Fibroblast of skin of right biceps (primary cell): ENCODE data around the gene EHD1.

Experiments used
- DNase-seq: peaks from one replicate; pipeline ENCODE4 v3.0.0-alpha.2; 2013

Gene EHD1

DNA sequence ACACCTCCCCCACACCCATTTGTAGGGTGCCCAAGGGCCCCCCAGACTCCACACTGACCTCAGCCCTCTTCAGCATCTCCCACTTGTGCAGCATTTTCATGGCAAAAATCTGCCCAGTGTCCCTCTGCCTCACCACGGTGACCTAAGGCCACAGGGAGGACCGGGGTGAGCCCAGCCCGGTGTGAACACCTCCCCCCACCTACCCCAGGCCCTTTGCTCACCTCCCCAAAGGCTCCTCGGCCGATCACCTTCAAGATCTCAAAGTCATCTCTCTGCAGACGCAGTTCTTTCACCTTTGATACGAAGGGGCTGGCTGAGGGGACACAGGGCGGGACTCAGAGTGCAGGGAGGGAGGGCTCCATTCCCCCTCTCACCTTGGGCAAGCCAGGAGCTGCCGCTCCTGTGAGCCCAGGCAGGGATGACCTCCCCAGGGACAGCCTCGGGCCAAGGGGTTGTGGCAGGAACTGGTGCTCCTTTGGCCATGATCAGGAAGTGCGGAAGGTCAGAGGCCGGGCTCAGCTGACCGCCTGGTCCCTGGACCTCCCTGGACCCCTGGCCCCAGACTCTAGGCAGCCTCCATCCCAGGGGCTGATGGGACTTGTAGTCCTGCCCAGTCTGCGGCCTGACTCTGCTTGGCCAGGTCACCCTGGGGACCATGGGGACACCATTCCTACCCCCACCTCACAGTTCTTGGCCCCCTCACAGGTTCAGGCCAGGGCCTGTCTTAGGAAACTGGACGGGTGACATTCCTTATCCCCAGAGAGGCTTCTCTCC, 36.6 kb downstream of the EHD1 start:
- DNase-seq, result no peak

DNA sequence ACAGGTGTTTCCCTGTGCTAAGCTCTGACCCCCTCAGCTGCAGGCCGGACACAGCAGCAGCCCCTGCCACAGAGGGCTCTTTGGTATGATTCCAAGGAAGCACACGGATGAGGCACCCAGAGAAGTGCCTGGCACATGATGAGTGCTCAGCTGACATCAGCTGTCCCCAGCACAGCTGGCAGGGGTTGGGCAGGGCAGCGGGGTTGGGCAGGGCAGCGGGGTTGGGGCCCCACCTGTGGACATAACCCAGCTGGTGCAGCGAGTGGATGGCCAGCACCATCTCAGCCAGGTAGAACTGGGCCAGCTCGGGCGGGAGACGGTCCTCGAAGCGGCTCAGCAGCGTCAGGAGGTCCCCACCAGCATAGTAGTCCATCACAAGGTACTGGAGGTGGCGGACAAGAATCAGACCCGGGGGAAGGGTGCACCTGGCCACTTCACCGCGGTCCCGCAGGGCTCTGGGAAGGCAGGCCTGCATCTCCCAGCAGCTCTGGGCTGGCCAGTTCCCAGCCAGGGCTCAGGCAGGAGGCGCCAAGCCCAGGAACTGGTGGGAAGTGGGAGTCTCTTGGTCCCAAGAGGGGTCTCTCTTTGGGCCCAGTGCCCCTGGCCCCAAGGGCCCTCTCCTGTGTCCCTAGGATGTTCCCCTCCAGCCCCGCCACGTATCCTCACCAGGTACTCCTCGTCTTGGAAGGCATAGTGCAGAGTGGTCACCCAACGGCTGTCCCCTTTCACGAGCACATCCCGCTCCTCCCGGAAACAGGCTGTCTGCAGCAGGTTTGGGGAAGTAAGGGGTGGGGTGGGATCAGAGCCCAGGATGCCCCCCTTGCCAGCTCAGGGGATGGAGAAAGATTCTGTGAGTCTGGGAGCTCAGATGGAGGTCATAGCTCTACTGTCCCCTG, 38.3 kb downstream of the EHD1 start:
- DNase-seq, result no peak

DNA sequence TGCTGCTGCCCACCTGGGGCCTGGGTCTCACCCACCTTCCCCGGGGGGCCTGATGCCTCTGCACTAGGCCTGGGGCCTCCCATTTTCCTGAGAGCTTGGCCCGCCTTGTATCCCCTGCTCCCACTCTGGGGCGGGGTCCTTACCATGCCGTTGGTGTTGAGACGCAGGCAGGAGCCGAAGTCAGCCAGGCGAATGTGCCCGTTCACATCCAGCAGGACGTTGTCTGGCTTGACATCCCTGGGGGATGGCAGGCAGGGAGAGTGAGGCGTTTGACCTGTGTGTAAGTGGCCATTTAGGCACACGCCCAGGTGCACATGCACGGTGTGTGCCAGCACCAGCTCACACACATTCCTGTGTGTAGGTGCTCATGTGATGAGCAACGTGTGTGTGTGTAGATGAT, 39.1 kb downstream of the EHD1 start:
- DNase-seq, result no peak

DNA sequence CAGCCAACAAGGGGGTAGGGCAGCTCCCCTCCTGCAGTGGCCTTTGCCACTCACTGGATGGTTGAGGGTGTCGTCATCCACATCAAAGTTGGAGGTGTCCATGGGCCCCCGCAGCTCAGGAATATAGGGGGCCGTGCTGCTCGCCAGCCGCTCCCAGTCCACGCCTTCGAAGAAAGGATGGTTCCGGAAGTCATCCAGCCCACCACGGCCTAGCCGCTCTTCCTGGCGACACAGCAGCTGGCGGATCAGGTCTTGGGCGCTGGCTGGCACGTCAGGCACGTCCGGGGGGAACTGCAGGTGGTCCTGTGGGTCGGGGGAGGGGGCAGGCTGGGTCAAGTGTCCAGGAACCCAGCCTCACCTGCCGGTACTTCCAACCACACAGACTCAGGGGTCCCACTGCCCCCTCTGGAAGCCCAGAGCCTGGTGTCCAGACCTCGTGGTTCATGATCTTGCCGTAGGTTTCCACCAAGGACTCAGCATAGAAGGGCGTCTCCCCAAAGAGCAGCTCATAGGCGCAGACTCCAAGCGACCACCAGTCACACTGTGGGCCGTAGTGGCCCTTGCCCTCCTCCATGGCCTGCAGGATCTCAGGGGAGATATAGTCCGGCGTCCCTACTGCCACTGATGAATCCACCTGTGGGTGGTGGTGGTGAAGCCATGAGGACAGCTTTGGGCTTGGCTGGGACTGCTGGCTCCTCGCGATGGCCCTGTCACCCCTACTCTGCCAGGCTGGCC, 39.7 kb downstream of the EHD1 start:
- DNase-seq, result no peak

DNA sequence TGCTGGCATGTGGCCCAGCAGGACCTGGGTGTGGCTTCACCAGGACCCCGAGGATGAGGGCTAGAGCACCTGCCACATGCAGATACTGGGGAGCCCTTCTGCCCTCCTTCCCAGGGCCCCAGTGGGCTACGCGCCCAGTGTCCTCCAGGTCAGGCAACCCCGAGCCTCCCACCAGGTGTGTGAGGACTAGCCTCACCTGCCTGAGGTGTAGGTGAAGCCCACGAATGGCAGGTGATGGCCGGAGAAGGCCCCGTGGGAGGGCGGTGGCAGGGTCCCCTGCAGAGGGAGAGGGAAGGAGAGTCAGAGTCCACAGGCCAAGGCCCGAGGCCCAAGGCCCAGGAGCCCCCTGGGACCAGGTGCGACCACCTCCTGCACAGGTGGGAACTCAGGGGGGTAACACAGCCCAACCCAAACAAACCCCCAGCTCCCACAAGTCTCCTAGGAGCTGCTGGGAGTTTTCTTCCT, 40.5 kb downstream of the EHD1 start:
- DNase-seq, result no peak

DNA sequence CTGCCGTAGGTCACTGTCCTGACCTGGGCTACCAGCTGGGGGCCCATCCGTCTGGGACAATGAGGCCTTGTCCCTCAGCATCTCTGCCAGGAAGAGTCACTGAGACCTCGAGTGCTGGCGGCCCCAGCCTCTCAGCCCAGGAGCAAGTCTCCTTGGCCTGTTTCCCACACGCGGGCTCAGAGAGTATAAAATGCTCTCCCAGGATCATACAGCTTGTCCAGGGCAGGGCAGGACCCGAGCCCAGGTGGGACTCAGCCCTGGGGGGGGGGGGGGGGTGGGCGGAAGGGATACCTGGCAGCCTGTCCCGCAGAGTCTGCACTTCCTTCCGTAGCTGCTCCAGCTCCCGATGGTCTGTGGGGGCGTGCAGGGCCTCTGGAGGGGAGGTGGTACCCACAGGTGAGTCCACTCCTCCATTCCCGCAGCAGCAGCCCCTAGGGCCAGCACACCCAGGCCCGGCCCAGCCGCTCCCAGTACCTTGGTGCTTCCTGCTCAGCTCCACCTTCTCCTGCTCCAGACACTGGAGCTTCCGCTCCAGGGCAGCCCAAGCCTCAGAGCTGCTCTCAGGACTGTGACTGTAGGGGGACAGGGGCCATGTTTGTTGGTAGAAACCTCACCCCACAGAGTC, 41.9 kb downstream of the EHD1 start:
- no peak for DNase-seq

DNA sequence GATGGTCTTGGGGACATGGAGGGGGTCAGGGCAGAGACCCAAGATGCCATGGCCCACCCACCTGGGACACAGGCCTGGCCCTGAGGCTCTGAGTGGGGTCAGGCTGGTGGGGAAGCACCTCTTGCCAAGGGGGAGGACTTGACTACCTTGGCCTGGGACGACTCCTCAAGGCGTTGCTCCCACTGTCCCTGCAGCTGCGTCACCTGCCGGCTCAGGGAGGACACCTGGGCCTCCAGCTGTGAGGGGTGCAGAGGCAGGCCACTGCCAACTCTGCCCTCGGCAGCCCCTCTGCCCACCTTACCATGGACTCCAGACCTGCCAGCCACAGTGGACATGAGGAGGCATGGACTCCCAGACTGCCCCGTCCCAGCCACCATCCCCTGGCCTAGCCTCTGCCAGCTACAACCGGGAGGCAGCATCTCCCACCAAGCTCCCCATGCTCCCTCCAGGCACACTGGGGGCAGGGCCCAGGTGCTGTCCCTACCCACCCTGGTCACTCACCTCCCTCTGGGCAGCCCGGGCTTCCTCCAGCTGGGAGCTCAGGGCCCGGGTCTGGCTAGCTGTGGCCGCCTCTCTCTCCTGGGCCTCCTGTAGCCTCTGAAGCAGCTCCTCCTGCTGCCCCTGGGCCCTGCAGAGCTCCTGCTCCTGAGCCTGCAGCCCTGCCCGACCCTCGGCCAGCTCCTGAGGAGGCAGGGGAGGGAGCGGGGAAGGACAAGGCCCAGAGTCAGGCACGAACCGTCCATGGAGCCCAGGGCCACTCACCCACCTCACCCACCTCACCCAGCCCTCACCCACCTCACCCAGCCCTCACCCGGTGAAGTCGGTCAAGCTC, 42.6 kb downstream of the EHD1 start:
- DNase-seq, result no peak

DNA sequence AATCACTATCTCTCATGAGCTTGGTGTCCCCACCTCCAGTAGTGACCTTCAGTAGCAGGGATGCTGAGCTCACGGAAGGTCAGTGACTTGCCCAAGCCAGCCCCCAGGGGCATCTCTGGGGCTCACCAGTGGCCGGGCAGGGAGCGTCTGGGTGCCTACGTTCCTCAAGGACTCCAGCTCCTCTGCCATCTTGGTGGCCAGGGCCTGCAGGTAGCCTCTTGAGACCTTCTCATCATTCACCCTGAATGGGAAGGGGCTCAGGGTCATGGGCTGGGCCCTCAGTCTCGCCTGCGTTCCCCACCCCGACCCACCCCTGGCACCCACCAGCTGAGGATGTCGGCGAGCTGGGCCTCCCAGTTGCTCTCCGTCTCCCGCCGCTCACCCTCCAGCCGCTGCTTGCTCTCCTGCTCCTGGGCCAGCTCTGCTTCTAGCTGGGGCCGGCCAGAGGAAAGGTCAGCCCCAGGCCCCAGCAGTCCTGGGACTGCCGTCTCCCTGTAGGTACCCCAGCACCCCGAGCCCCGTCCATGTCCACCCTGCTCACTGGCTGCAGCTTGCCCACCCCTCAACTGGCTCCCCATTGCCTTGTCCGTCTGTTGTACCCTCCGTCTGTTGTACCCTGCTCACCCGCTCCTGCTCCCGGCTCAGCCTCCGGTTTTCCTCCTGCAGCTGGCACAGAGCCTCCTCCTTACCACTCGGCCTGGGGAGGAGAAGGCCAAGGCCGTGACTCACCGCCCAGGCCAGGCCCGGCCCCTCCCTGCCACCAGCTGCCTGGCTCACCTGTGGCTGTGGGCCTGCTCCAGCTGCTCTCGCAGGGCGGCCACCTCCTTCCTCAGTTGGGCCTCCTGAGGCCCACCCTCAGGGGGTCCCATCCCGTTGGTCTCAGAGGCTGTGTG, 43.5 kb downstream of the EHD1 start:
- no peak for DNase-seq

DNA sequence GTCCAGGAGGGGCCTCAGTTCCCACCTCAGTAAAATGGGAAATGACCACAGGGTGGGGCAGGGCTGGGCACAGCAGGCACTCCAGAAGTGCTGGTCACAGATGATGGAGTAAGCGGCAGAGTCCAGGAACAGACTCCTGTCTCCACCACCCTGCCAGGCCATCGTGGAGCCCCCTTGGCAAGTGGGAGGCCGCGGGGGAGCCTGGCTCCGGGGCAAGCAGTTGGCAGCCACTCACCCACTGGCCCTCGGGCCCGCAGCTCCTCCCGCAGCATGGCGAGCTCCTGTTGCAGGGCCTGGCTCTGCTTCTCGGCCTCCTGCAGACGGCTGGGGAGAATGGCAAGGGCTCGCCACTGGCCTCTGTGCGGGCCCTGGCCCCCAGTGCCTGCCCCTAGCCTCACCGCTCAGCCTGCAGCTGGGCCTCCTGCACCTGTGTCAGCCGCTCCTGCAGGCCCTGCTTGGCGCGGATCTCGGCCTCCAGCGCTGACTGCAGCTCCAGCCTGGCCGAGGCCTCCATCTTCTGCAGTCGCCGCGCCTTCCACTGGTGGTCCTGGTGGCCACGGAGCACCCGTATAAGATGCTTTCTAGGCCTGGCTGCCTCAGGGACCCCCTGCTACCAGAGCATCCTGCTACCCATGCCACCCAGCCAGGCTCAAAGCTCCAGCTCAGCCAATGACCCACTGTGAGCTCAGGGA, 44.2 kb downstream of the EHD1 start:
- no peak for DNase-seq

DNA sequence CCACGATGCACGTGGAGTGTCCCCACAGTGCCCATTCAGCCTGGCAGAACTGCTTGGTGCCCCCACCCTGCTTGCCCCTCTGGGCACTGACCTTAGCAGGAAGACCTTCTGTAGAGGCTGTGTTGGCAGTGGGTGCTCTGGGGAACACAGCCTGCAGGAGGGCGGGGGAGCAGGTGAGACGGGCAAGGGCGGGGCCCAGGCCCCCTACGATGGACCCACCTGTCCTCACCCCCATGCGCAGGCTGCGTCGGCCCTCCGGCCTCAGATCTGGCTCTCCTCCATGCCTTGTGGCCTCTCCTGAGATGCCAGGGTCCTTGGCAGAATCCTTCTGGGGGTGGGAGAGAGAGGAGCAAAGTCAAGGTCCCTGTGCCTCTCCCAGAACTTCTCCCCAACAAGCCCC, 44.9 kb downstream of the EHD1 start:
- DNase-seq, result no peak

DNA sequence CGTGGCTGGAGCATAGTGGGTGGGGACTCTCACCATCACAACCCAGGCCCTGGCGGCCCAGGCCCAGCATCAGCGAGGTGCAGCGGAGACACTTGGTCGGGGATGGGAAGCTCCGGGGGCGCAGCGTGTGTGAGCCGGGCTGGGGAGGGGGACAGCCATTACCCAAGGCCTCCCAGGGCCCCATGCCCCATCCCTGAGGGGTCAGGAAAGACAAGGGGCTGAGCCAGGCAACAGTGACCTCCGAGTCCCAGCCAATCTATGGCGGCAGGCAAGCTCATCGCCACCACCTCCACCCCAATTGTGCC, 45.3 kb downstream of the EHD1 start:
- no peak for DNase-seq

DNA sequence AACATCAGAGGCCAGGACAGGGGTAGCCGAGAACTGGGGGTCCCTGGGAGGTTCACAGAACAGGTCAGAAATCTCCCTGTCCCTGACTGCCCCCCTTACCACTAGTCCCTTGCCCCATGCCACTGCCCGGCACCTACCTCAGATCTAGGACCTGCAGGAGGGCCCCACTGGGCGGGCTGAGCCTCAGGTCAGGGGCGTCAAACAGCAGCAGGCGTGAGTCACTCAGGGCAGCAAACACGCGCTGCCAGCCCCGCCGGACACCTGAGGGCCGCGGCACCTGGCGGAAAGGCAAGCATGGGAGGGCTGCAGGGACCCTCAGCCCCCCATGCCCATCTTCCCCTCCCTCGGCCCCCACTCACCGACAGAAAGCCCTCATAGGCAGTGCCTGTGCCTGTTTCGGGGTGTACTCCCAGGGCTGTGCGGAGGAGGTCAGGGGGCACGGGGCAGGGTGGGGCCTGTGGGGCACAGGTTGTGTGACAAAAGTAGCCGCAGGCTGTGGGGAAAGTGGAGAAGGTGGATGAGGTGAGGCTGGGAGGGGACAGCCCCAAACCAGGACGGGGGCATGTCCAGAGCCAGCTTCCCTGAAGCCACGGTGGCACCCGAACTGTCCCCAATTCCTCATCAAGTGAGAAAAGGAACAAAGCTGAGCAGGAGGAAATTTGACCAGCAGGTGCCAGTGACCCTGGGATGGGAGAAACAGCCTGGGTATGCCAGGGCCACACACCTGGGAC, 45.8 kb downstream of the EHD1 start:
- DNase-seq, result no peak

DNA sequence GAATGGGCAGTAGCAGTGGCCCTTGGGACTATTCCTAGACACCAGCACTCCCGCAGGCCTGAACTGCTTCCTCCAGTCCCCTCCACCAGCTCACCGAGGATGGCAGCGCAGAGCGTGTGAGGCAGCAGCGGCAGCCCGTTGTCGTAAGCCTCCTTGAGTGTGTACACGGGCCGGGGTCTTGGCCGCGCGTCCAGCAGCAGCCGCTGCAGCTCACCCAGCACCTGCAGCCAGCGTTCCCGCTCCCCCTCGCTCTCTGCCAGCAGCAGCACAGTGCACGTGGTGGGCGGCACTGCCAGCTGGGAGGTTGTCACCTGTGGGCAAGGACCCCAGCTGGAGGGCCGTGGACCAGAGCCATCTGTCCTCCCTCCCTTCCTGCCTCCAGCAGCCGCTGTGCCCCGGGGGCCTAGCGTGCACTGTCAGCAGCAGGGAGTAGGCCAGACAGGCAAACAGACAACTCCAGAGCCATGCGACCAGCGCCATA, 47.0 kb downstream of the EHD1 start:
- DNase-seq, result no peak

DNA sequence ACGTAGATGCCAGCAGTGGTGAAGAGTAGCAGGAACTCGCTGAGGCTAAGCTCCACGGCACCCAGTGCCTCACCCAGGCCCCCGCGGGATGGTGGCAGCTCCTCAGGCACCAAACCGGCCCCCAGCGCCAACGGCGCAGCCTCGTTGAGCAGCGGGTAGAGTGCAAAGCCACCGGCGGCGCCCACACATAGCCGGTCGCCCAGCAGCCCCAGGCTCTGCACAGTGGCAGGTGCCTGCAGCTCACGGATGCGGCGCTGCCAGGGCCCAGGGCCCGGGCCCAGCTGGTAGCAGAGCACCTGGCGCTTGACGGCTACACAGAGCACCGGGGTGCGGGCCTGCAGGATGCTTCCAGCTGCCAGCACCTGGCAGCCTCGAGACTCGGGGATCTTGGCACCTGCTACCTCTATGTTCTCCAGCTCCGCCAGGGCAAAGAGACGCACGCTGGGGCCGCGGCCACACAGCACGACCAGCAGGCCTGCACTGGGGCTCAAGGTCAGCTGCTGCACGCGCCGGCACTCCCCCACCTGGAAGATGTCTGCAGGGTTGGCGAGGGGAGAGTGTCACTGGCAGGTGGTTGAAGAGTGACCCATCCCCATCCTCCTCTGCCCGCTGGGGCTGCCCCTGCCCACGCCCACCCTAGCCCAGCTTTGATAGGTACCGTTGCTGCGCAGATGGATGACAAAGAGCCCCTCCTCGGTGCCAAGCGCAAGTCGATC, 48.7 kb downstream of the EHD1 start:
- DNase-seq, result no peak

DNA sequence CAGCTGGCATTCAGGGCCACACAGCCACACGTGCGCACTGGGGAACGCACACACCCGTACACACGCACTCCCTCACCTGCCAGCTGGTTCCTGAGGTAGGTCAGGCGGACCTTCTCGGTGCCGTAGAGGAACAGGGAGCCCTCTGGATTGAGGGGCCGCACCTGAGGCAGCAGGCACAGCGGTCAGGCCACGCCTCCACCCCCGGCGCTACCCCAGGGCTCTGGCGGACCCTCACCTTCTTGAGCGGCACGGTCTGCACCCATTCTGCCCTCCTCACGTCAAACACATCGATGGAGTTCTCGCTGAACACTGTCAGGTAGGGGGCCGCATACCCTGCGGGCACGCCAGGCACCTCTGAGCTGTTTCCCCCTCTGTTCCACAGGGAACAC, 51.0 kb downstream of the EHD1 start:
- no peak for DNase-seq

DNA sequence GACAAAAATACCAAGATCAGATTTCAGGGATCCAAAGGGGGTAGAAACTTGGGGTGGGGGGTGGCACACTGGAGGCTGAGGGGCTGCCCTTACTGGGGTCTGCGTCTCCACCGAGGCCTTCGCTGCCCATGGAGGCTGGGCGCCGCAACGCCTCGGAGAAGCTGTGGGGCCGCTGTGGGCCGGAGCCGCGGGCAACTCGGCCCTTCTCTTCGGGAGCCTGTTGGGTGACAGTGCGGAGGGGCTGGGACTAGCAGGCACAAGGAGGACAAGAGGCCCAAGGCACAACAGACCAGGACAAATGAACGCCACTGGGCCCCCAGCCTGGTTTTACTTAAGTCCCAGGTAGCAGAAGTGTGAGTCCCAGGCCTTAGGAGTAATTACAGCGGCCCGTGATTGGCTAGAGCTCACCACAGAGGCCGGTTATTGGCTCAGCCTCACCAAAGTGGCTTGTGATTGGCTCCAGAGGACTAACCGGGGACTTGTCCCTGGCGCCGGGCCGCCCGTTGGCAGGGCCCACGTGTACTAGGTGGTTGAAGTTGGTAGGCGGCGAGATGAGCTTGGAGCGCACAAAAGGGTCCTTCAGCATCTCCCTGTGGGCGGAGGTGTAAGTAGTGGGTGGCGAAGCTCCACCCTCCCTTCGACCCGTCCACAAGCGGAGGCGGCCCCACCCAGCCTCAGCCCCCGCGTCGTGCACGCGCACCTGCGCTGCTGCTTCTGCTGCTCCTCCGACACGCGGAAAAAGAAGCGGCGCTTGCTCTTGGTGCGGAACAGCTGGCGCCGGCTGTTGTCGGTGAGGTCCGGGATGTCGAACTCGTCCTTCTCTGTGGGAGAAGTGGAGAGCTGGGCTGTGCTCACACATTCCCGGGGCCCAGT, 51.6 kb downstream of the EHD1 start:
- DNase-seq, result no peak

DNA sequence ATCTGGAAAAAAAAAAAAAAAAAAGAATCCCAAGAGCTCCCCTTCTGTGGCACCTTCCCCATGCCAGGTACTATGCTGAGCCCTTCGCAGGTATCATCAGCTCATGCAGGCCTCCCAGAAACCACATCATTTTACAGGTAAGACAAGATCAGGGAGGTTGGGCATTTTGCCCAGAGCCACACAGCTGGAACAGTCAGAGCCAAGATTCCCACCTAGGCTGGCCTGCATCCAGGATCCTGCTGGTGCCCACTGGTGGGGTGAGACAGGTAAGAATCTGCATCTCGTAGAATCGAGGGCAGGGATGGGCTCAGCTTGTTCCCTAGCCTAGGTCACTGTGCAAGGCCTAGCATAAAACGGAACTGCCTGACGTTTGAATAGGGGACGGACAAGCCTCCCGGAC, 52.4 kb downstream of the EHD1 start:
- no peak for DNase-seq

DNA sequence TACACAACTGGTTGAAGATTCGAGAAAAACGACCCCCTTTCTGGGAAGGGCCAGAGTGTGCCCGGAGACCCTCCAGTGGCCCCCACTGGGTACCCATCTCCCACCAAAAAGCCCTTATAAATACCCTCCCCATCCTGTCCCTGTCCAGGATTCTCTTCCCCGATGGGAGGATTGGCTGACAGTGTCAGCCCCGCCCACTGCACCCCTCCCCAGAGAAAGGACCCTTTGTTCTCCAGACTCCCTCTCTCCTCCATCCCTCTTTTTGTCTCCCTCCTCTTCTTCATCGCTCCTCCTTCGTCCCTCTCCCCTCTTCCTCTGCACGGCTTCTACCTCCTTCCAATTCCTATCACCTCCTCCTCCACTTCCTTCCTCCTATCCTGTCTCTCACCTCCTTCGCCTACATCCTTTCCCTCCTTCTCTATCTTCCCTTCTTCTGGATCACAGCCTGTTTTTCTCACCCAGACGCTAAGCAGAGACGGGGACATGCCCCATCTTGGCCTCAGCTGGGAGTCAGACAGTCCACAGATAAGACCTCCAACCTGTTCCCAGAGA, 54.8 kb downstream of the EHD1 start:
- no peak for DNase-seq
